ENCODE results near the gene MYO1F.

GRCh38 chr19:8536282-8536681 is 41.0 kb downstream of the MYO1F start:
- TF ChIP-seq CTCF (IDR thresholded peaks at IDR 0.05) = no peak
- no peak for TF ChIP-seq POLR2AphosphoS5 (IDR thresholded peaks at IDR 0.05)

Measured in transverse colon (tissue), 4 donors.